SK-N-SH (cell line): ENCODE measurements around the gene PKM. TPM values are rescaled to one million over a fixed set of nuclear protein-coding genes. Genes with fewer than 3 reads are reported as not detected.

Experiments
- CTCF ChIA-PET: fragments of 300-600, 350-600 bp; formaldehyde crosslinking; extraction: SDS; loops from one replicate; lab custom pipeline; 2021; lab: Yijun Ruan, JAX
- POLR2A ChIA-PET: fragments of 350-600 bp; sonication (Branson Sonifier 250); formaldehyde crosslinking; extraction: SDS; loops from one replicate; lab custom pipeline; 2020; ENCODE audit warnings: antibody characterized with exemption, inconsistent platforms; lab: Yijun Ruan, JAX
- DNase-seq: peaks from one replicate; pipeline ENCODE4 v3.0.0; 2012
- H2AFZ ChIP-seq: fragments of 200-600 bp; sonication (generic); 2 replicates; pipeline ENCODE4 v1.8.1; 2016; ENCODE audit warnings: antibody characterized with exemption, mild to moderate bottlenecking, low read depth
- H3F3A ChIP-seq: fragments of 200-600 bp; sonication (generic); replicated peaks from 2 replicates; pipeline ENCODE3; 2016; ENCODE audit warnings: antibody characterized with exemption, mild to moderate bottlenecking; ENCODE audit not compliant: insufficient read depth
- H3K27ac ChIP-seq, 2 experiments: fragments of 200-500 bp in 1 of 2; fragments of 200-600 bp in 1 of 2; sonication (Bioruptor generic) in 1 of 2; sonication (generic), shearing (Covaris generic) in 1 of 2; 2 replicates each; pipeline versions ENCODE4 v1.5.1 to v1.6.1; 2014 to 2016; ENCODE audit warnings: low read depth in 2 of 2, inconsistent platforms in 1 of 2, low read length in 1 of 2, mild to moderate bottlenecking in 1 of 2, mixed read lengths in 1 of 2
- H3K27me3 ChIP-seq: fragments of 200-600 bp; sonication (generic), shearing (Covaris generic); 2 replicates; pipeline ENCODE4 v1.6.1; 2016; ENCODE audit warnings: mixed run types; ENCODE audit not compliant: insufficient read depth
- H3K36me3 ChIP-seq, 2 experiments: fragments of 200-500 bp in 1 of 2; fragments of 200-600 bp in 1 of 2; sonication (Bioruptor generic) in 1 of 2; sonication (generic) in 1 of 2; replicated peaks in 1 of 2; 2 replicates each; pipeline versions ENCODE3 to v1.5.1; 2014 to 2016; ENCODE audit warnings: low read length in 1 of 2, mild to moderate bottlenecking in 1 of 2; ENCODE audit not compliant: insufficient read depth in 2 of 2, control insufficient read depth in 1 of 2
- H3K4me1 ChIP-seq, 2 experiments: fragments of 200-500 bp in 1 of 2; fragments of 200-600 bp in 1 of 2; sonication (Bioruptor generic) in 1 of 2; sonication (generic), shearing (Covaris generic) in 1 of 2; 2 replicates each; pipeline versions ENCODE4 v1.5.1 to v1.6.1; 2014 to 2016; ENCODE audit warnings: low read depth in 1 of 2, low read length in 1 of 2, mixed run types in 1 of 2; ENCODE audit not compliant: insufficient read depth in 2 of 2, control insufficient read depth in 1 of 2
- H3K4me2 ChIP-seq: fragments of 200-600 bp; sonication (generic), shearing (Covaris generic); 2 replicates; pipeline ENCODE4 v1.6.1; 2017; ENCODE audit warnings: mixed run types
- H3K4me3 ChIP-seq, 2 experiments: fragments of 200-500 bp in 1 of 2; fragments of 200-600 bp in 1 of 2; sonication (Bioruptor generic) in 1 of 2; sonication (generic), shearing (Covaris generic) in 1 of 2; 2 replicates each; pipeline versions ENCODE4 v1.5.1 to v1.8.1; 2014 to 2016; ENCODE audit warnings: low read depth in 2 of 2, inconsistent platforms in 1 of 2, low read length in 1 of 2, mild to moderate bottlenecking in 1 of 2, mixed read lengths in 1 of 2, moderate library complexity in 1 of 2
- H3K79me2 ChIP-seq: fragments of 200-600 bp; sonication (generic); 2 replicates; pipeline ENCODE4 v1.8.1; 2017; ENCODE audit warnings: mild to moderate bottlenecking; ENCODE audit not compliant: insufficient read depth
- H3K9ac ChIP-seq: fragments of 200-600 bp; sonication (generic); 2 replicates; pipeline ENCODE4 v1.6.1; 2017; ENCODE audit warnings: mixed run types
- H3K9me2 ChIP-seq: fragments of 200-600 bp; sonication (generic); 2 replicates; pipeline ENCODE4 v1.6.1; 2017; ENCODE audit warnings: mixed run types
- H3K9me3 ChIP-seq: fragments of 200-600 bp; sonication (generic); 2 replicates; pipeline ENCODE4 v1.6.1; 2017; ENCODE audit warnings: mixed run types, mild to moderate bottlenecking, moderate library complexity
- H4K20me1 ChIP-seq: fragments of 200-600 bp; sonication (generic); 2 replicates; pipeline ENCODE4 v1.6.1; 2017; ENCODE audit warnings: mild to moderate bottlenecking, mixed run types; ENCODE audit not compliant: insufficient read depth
- CHD2 ChIP-seq: fragments of 150-350 bp; IDR thresholded peaks from 2 replicates; pipeline ENCODE4 v1.6.1; 2018; ENCODE audit warnings: low read length; ENCODE audit not compliant: partially characterized antibody
- ELF1 ChIP-seq: IDR thresholded peaks from 2 replicates; pipeline ENCODE4 v1.4.0; 2012
- EP300 ChIP-seq, 2 experiments: IDR thresholded peaks; 2 replicates each; pipeline versions ENCODE4 v1.4.0 to v1.6.1; 2012; ENCODE audit warnings: borderline replicate concordance in 1 of 2, low read depth in 1 of 2, low read length in 1 of 2
- GABPA ChIP-seq: IDR thresholded peaks from 2 replicates; pipeline ENCODE4 v1.4.0; 2012; ENCODE audit warnings: low read depth, mild to moderate bottlenecking
- GATA2 ChIP-seq: sonication (generic); formaldehyde crosslinking; IDR thresholded peaks from 2 replicates; pipeline ENCODE4 v1.5.0; 2020; ENCODE audit warnings: mild to moderate bottlenecking, missing genetic modification reagents
- IRF3 ChIP-seq: fragments of 150-350 bp; IDR thresholded peaks from 2 replicates; pipeline ENCODE4 v1.6.1; 2016; ENCODE audit warnings: mild to moderate bottlenecking, low read depth, low read length
- JUND ChIP-seq: IDR thresholded peaks from 2 replicates; pipeline ENCODE4 v1.4.0; 2012
- MAX ChIP-seq: IDR thresholded peaks from 2 replicates; pipeline ENCODE4 v1.4.0; 2012; ENCODE audit warnings: low read depth
- MXI1 ChIP-seq: IDR thresholded peaks from 2 replicates; pipeline ENCODE4 v1.6.1; 2012; ENCODE audit warnings: mild to moderate bottlenecking, low read depth, low read length, improper control_type of control experiment
- NRF1 ChIP-seq: IDR thresholded peaks from 2 replicates; pipeline ENCODE4 v1.6.1; 2012; ENCODE audit warnings: low read depth, mild to moderate bottlenecking, low read length
- PBX3 ChIP-seq: IDR thresholded peaks from 2 replicates; pipeline ENCODE4; 2012
- POLR2AphosphoS5 ChIP-seq: IDR thresholded peaks from 2 replicates; pipeline ENCODE4 v1.6.1; 2012; ENCODE audit warnings: low read depth, low read length
- RFX5 ChIP-seq: IDR thresholded peaks from 2 replicates; pipeline ENCODE4 v1.6.1; 2012; ENCODE audit warnings: mild to moderate bottlenecking, improper control_type of control experiment, low read length
- RXRA ChIP-seq: IDR thresholded peaks from 2 replicates; pipeline ENCODE4 v1.4.0; 2012; ENCODE audit warnings: low read depth, mild to moderate bottlenecking, borderline replicate concordance
- TEAD4 ChIP-seq: IDR thresholded peaks from 2 replicates; pipeline ENCODE4 v1.4.0; 2012; ENCODE audit warnings: mild to moderate bottlenecking, borderline replicate concordance; ENCODE audit not compliant: insufficient read depth
- USF1 ChIP-seq: IDR thresholded peaks from 2 replicates; pipeline ENCODE4 v1.4.0; 2012; ENCODE audit warnings: low read depth, borderline replicate concordance
- USF2 ChIP-seq: fragments of 150-350 bp; IDR thresholded peaks from 2 replicates; pipeline ENCODE4 v1.6.1; 2017; ENCODE audit warnings: antibody characterized with exemption, low read length, low read depth, borderline replicate concordance
- YY1 ChIP-seq: IDR thresholded peaks from 2 replicates; pipeline ENCODE4 v1.4.0; 2012; ENCODE audit warnings: low read depth, mild to moderate bottlenecking
- WGBS: methylation state at CpG from one replicate; pipeline ENCODE4 v1.1.6; 2017; ENCODE audit warnings: low lambda C conversion rate; 5-methylcytosine and 5-hydroxymethylcytosine counted together
- polyA plus RNA-seq, 3 experiments: library from polyadenylated mRNA; depleted of rRNA; stranded (reverse); fragments of >200 nt; gene quantifications; 2 replicates each; pipeline ENCODE4 v1.2.3, GENCODE V29; 2012

The PKM gene
- polyA plus RNA-seq, 1 of the 3 experiments (the other 2 are of a cell fraction): 1,453 TPM

- Histone ChIP-seq H4K20me1 (peaks cover 63% of the 10 kb centered on the region), H3K9ac (no peak overlapping the region)
- TF ChIP-seq TEAD4: no peak
- TF ChIP-seq IRF3: no peak
- no peak for TF ChIP-seq JUND
- no peak for TF ChIP-seq ELF1
- TF ChIP-seq MXI1: no peak
- TF ChIP-seq MAX: no peak
- TF ChIP-seq USF1: no peak
- TF ChIP-seq GATA2 (CRISPR knock-in tag): no peak
- TF ChIP-seq YY1: no peak
- TF ChIP-seq RXRA: no peak
- TF ChIP-seq PBX3: no peak
- TF ChIP-seq CHD2: no peak
- no peak for TF ChIP-seq EP300 (IDR thresholded peaks at IDR 0.05; ENCODE audit: borderline replicate concordance in 1 of 2, low read depth in 1 of 2, low read length in 1 of 2)
- no peak for TF ChIP-seq NRF1
- no peak for TF ChIP-seq USF2
- no peak for TF ChIP-seq RFX5
- no peak for TF ChIP-seq GABPA
- no peak for TF ChIP-seq POLR2AphosphoS5
- TF ChIP-seq, all 33 proteins: peak for 0
- no peak for DNase-seq
- H3K27ac ChIP-seq: no peak overlapping the region
- peaks cover 13% of the 10 kb centered on the region for H3K79me2 ChIP-seq
- no peaks in the 10 kb centered on the region for H3K9me3 ChIP-seq
- H3F3A ChIP-seq: peaks cover 74% of the 10 kb centered on the region
- 91% methylated on average over 2 of the region's 2 CpGs for WGBS
- peaks cover 19 to 28% of the 10 kb centered on the region in 2 experiments for H3K4me1 ChIP-seq
- no peak overlapping the region; a peak in 1 of 4 replicates for H3K4me3 ChIP-seq
- H3K9me2 ChIP-seq: no peaks in the 10 kb centered on the region
- peaks cover 59 to 60% of the 10 kb centered on the region in 2 experiments for H3K36me3 ChIP-seq
- no peak overlapping the region for H2AFZ ChIP-seq
- ChIA-PET CTCF (interaction anchor here (0.6 to 5.5 kb wide), 21 partner anchors 9 to 382 kb away, joined by 3 to 35 read pairs (median 5); partner anchors contain the start of gene PKM), POLR2A (interaction anchor here (3.7 kb wide), 1 partner anchor 31 kb away, joined by 17 read pairs; the partner anchor contains the start of gene PKM)
- H3K27me3 ChIP-seq: no peaks in the 10 kb centered on the region
- H3K4me2 ChIP-seq: no peak overlapping the region
These were observed 31.8 kb downstream of the PKM start for GRCh38 chr15:72199205-72199515.
